Mesothelial cell of epicardium (in vitro differentiated cells): ENCODE data around the gene MACROD2. TPM values are rescaled to one million over a fixed set of nuclear protein-coding genes. Genes with fewer than 3 reads are reported as not detected.

Source experiments
- DNase-seq, 2 experiments: peaks; one replicate each; pipeline ENCODE4 v3.0.0; 2021; ENCODE audit warnings: low spot score in 2 of 2; ENCODE audit not compliant: unreplicated experiment in 2 of 2
- H3K27ac Mint-ChIP-seq: 2 replicates; pipeline ENCODE4 v1.8.0; 2021; ENCODE audit warnings: mixed read lengths
- H3K27me3 Mint-ChIP-seq: 2 replicates; pipeline ENCODE4 v1.8.0; 2021; ENCODE audit warnings: low read depth, mixed read lengths
- H3K36me3 Mint-ChIP-seq: 2 replicates; pipeline ENCODE4 v1.8.0; 2021; ENCODE audit warnings: mixed read lengths
- H3K4me1 Mint-ChIP-seq: 2 replicates; pipeline ENCODE4 v1.8.0; 2021; ENCODE audit warnings: mixed read lengths
- H3K4me3 Mint-ChIP-seq: 2 replicates; pipeline ENCODE4 v1.8.0; 2021; ENCODE audit warnings: mild to moderate bottlenecking, moderate library complexity, mixed read lengths
- H3K9me3 Mint-ChIP-seq: 2 replicates; pipeline ENCODE4 v1.8.0; 2021; ENCODE audit warnings: mixed read lengths
- CTCF ChIP-seq: fragments of 200-600 bp; sonication (generic); IDR thresholded peaks from one replicate; pipeline ENCODE4 v1.5.0; 2021; ENCODE audit warnings: antibody characterized with exemption; ENCODE audit not compliant: unreplicated experiment
- total RNA-seq: library from RNA; stranded (reverse); gene quantifications from 3 replicates; pipeline ENCODE4 v1.2.1, GENCODE V29; 2021

The MACROD2 gene
- total RNA-seq, 1 donor from 2014 or later: 10.0 TPM

- Mint-ChIP-seq H3K9me3 (no peaks in the 10 kb centered on the region), H3K27me3 (no peaks in the 10 kb centered on the region), H3K4me1 (no peaks in the 10 kb centered on the region), H3K27ac (no peak overlapping the region), H3K4me3 (no peak overlapping the region), H3K36me3 (no peaks in the 10 kb centered on the region)
- no peak for TF ChIP-seq CTCF
- DNase-seq: no peak
These were observed 1424.5 kb downstream of the MACROD2 start for GRCh38 chr20:15419856-15420255.

GRCh38 chr20:15422966-15423365 lies 1427.7 kb downstream of the MACROD2 start:
- no peaks in the 10 kb centered on the region for H3K27me3 Mint-ChIP-seq
- H3K27ac Mint-ChIP-seq: no peak overlapping the region
- H3K9me3 Mint-ChIP-seq: peaks cover 7% of the 10 kb centered on the region
- no peak overlapping the region for H3K4me3 Mint-ChIP-seq
- H3K4me1 Mint-ChIP-seq: peaks cover 3% of the 10 kb centered on the region
- H3K36me3 Mint-ChIP-seq: peaks cover 1% of the 10 kb centered on the region
- DNase-seq: no peak
- no peak for TF ChIP-seq CTCF

- H3K4me1 Mint-ChIP-seq: peaks cover 19% of the 10 kb centered on the region
- no peak overlapping the region for H3K4me3 Mint-ChIP-seq
- no peaks in the 10 kb centered on the region for H3K36me3 Mint-ChIP-seq
- TF ChIP-seq CTCF: no peak
- peak overlapping the region; percentile 33 for H3K27ac Mint-ChIP-seq
- H3K27me3 Mint-ChIP-seq: no peaks in the 10 kb centered on the region
- DNase-seq: no peak
- H3K9me3 Mint-ChIP-seq: peaks cover 22% of the 10 kb centered on the region
These were observed 1444.2 kb downstream of the MACROD2 start for GRCh38 chr20:15439551-15439950.

GRCh38 chr20:15440049-15440820 lies 1444.9 kb downstream of the MACROD2 start:
- peak overlapping the region; percentile 33 for H3K27ac Mint-ChIP-seq
- peaks cover 20% of the 10 kb centered on the region for H3K9me3 Mint-ChIP-seq

GRCh38 chr20:15445056-15445840 lies 1449.9 kb downstream of the MACROD2 start:
- DNase-seq: no peak
- H3K27me3 Mint-ChIP-seq: no peaks in the 10 kb centered on the region
- TF ChIP-seq CTCF: no peak
- H3K36me3 Mint-ChIP-seq: no peaks in the 10 kb centered on the region
- no peak overlapping the region for H3K4me3 Mint-ChIP-seq
- H3K4me1 Mint-ChIP-seq: peaks cover 32% of the 10 kb centered on the region
- no peaks in the 10 kb centered on the region for H3K9me3 Mint-ChIP-seq
- no peak overlapping the region for H3K27ac Mint-ChIP-seq

More at GRCh38 chr20:15440049-15440820, 1444.9 kb downstream of the MACROD2 start:
- DNase-seq: no peak
- no peak for TF ChIP-seq CTCF
- Mint-ChIP-seq H3K27me3 (no peaks in the 10 kb centered on the region), H3K4me3 (no peak overlapping the region), H3K4me1 (peaks cover 21% of the 10 kb centered on the region), H3K36me3 (no peaks in the 10 kb centered on the region)
